Liver (tissue), 3 donors: ENCODE results near the gene TP53I13.

Experiments
- FOXA1 ChIP-seq: IDR thresholded peaks from 2 replicates; pipeline ENCODE4 v1.6.1; 2016; ENCODE audit warnings: antibody characterized with exemption
- GABPA ChIP-seq, 2 donors: IDR thresholded peaks in 1 of 2; conservative IDR thresholded peaks in 1 of 2; 2 replicates each; pipeline ENCODE4 v1.6.1; 2016; ENCODE audit warnings: antibody characterized with exemption in 2 of 2, mild to moderate bottlenecking in 1 of 2, moderate library complexity in 1 of 2
- JUND ChIP-seq, 2 donors: IDR thresholded peaks; 2 replicates each; pipeline ENCODE4 v1.6.1; 2016; ENCODE audit warnings: antibody characterized with exemption in 2 of 2
- NR2F2 ChIP-seq: IDR thresholded peaks from 2 replicates; pipeline ENCODE4 v1.6.1; 2016; ENCODE audit warnings: antibody characterized with exemption
- RAD21 ChIP-seq, 2 donors: IDR thresholded peaks; 2 replicates each; pipeline ENCODE4 v1.6.1; 2016; ENCODE audit warnings: antibody characterized with exemption in 2 of 2, mild to moderate bottlenecking in 2 of 2
- REST ChIP-seq: IDR thresholded peaks from 2 replicates; pipeline ENCODE4 v1.6.1; 2016; ENCODE audit warnings: antibody characterized with exemption, mild to moderate bottlenecking
- TAF1 ChIP-seq: conservative IDR thresholded peaks from 2 replicates; pipeline ENCODE4 v1.6.1; 2016; ENCODE audit warnings: antibody characterized with exemption, mild to moderate bottlenecking
- ZBTB33 ChIP-seq: IDR thresholded peaks from 2 replicates; pipeline ENCODE4 v1.6.1; 2016; ENCODE audit warnings: antibody characterized with exemption
- TF ChIP-seq, protein P1 (sequence below): fragments of 150-350 bp; IDR thresholded peaks from 2 replicates; pipeline ENCODE4 v1.5.1; 2017; ENCODE audit warnings: improper control_type of control experiment, low read depth, low read length; ENCODE audit not compliant: missing input control
- donor health status: healthy.
- donor health status: healthy.

GRCh38 chr17:29595943-29596774 lies 27.7 kb downstream of the TP53I13 start:
- TF ChIP-seq, protein P1, sequence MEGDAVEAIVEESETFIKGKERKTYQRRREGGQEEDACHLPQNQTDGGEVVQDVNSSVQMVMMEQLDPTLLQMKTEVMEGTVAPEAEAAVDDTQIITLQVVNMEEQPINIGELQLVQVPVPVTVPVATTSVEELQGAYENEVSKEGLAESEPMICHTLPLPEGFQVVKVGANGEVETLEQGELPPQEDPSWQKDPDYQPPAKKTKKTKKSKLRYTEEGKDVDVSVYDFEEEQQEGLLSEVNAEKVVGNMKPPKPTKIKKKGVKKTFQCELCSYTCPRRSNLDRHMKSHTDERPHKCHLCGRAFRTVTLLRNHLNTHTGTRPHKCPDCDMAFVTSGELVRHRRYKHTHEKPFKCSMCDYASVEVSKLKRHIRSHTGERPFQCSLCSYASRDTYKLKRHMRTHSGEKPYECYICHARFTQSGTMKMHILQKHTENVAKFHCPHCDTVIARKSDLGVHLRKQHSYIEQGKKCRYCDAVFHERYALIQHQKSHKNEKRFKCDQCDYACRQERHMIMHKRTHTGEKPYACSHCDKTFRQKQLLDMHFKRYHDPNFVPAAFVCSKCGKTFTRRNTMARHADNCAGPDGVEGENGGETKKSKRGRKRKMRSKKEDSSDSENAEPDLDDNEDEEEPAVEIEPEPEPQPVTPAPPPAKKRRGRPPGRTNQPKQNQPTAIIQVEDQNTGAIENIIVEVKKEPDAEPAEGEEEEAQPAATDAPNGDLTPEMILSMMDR = no peak
- no peak for TF ChIP-seq RAD21 (IDR thresholded peaks at IDR 0.05)
- no peak for TF ChIP-seq REST
- no peak for TF ChIP-seq TAF1
- TF ChIP-seq ZBTB33 = no peak
- TF ChIP-seq JUND (IDR thresholded peaks at IDR 0.05) = no peak
- no peak for TF ChIP-seq FOXA1
- no peak for TF ChIP-seq NR2F2
- no peak for TF ChIP-seq GABPA (IDR thresholded peaks at IDR 0.05 in 1 of 2, conservative IDR thresholded peaks at IDR 0.05 in 1 of 2)
